ENCODE results near the gene NDUFC1.

Gene NDUFC1

DNA sequence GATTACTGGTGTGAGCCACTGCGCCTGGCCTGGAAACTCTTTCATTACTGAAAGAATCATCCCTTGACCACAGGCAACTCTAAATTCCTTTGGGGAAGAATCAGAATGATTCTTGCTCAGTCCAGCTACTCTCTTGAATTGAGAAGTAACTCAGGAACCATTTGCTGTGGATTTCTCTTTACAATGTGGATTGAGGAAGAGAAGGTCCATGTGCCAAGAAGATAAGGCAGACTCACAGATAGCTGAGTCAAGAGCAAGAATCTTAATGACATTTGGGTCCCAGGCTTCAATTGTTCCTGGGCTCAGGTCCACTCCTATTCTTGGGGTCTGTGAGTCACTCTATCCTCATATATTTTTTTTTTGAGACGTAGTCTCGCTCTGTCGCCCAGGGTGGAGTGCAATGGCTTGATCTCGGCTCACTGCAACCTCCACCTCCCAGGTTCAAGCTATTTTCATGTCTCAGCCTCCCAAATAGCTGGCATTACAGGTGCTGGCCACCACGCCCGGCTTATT, 16.0 kb downstream of the NDUFC1 start:
- Histone ChIP-seq H2AK5ac (ENCODE audit: low read length, severe bottlenecking) (no peak overlapping the region), H2BK5ac (ENCODE audit: low read depth, low read length, poor library complexity, severe bottlenecking) (no peak overlapping the region), H3K14ac (ENCODE audit: low read length in 2 of 2) (no peak overlapping the region), H3K9ac (ENCODE audit: low read length) (no peak overlapping the region), H3K18ac (ENCODE audit: low read depth in 1 of 2, low read length in 2 of 2) (no peak overlapping the region), H2BK15ac (ENCODE audit: low read depth, poor library complexity, severe bottlenecking) (no peak overlapping the region), H3K9me3 (ENCODE audit: control insufficient read depth, low read length) (no peaks in the 10 kb centered on the region), H3K27me3 (ENCODE audit: control insufficient read depth in 1 of 2, insufficient read depth in 1 of 2, low read length in 2 of 2) (no peaks in the 10 kb centered on the region), H3K27ac (ENCODE audit: low read length, poor library complexity, severe bottlenecking) (no peak overlapping the region), H3K36me3 (ENCODE audit: control insufficient read depth in 1 of 2, insufficient read depth in 2 of 2, low read depth in 1 of 2, low read length in 2 of 2) (peaks cover 8 to 25% of the 10 kb centered on the region in 2 experiments), H3K23ac (ENCODE audit: low read length in 2 of 2) (no peak overlapping the region), H3K4me1 (ENCODE audit: control insufficient read depth, insufficient read depth, low read depth, low read length) (no peaks in the 10 kb centered on the region), H2BK120ac (ENCODE audit: low read depth, low read length) (no peak overlapping the region), H3K4me2 (ENCODE audit: low read length, poor library complexity, severe bottlenecking) (no peak overlapping the region), H2AFZ (ENCODE audit: low read depth, low read length) (no peak overlapping the region), H3K4ac (ENCODE audit: low read depth in 1 of 2, low read length in 2 of 2) (no peak overlapping the region), H3K79me1 (replicated peaks; ENCODE audit: low read length, poor library complexity, severe bottlenecking) (no peaks in the 10 kb centered on the region), H4K8ac (ENCODE audit: low read length) (no peak overlapping the region), H2BK12ac (ENCODE audit: low read length in 2 of 2) (no peak overlapping the region), H4K91ac (ENCODE audit: low read length) (no peak overlapping the region), H3K4me3 (ENCODE audit: insufficient read depth in 1 of 2, low read depth in 1 of 2, low read length in 2 of 2) (no peak overlapping the region)
- DNase-seq, result no peak
- 93% methylated on average over 6 of the region's 7 CpGs for WGBS

- Histone ChIP-seq H4K8ac (ENCODE audit: low read length) (no peak overlapping the region), H2BK5ac (ENCODE audit: low read depth, low read length, poor library complexity, severe bottlenecking) (no peak overlapping the region), H2AFZ (ENCODE audit: low read depth, low read length) (no peak overlapping the region), H3K4me3 (ENCODE audit: insufficient read depth in 1 of 2, low read depth in 1 of 2, low read length in 2 of 2) (no peak overlapping the region), H4K91ac (ENCODE audit: low read length) (no peak overlapping the region), H3K18ac (ENCODE audit: low read depth in 1 of 2, low read length in 2 of 2) (no peak overlapping the region), H2BK120ac (ENCODE audit: low read depth, low read length) (no peak overlapping the region), H2BK12ac (ENCODE audit: low read length in 2 of 2) (no peak overlapping the region), H3K14ac (ENCODE audit: low read length in 2 of 2) (no peak overlapping the region), H3K79me1 (replicated peaks; ENCODE audit: low read length, poor library complexity, severe bottlenecking) (peaks cover 4% of the 10 kb centered on the region), H3K9ac (ENCODE audit: low read length) (no peak overlapping the region), H3K27ac (ENCODE audit: low read length, poor library complexity, severe bottlenecking) (no peak overlapping the region), H2BK15ac (ENCODE audit: low read depth, poor library complexity, severe bottlenecking) (no peak overlapping the region), H2AK5ac (ENCODE audit: low read length, severe bottlenecking) (no peak overlapping the region), H3K4me1 (ENCODE audit: control insufficient read depth, insufficient read depth, low read depth, low read length) (peaks cover 7% of the 10 kb centered on the region), H3K9me3 (ENCODE audit: control insufficient read depth, low read length) (no peaks in the 10 kb centered on the region), H3K4me2 (ENCODE audit: low read length, poor library complexity, severe bottlenecking) (no peak overlapping the region), H3K36me3 (ENCODE audit: control insufficient read depth in 1 of 2, insufficient read depth in 2 of 2, low read depth in 1 of 2, low read length in 2 of 2) (no peaks in the 10 kb centered on the region), H3K27me3 (ENCODE audit: control insufficient read depth in 1 of 2, insufficient read depth in 1 of 2, low read length in 2 of 2) (peaks cover 0 to 3% of the 10 kb centered on the region in 2 experiments), H3K23ac (ENCODE audit: low read length in 2 of 2) (no peak overlapping the region), H3K4ac (ENCODE audit: low read depth in 1 of 2, low read length in 2 of 2) (no peak overlapping the region)
- peak; percentile 16 for DNase-seq
Measured at GRCh38 chr4:139282721-139283075, 19.6 kb downstream of the NDUFC1 start.

DNA sequence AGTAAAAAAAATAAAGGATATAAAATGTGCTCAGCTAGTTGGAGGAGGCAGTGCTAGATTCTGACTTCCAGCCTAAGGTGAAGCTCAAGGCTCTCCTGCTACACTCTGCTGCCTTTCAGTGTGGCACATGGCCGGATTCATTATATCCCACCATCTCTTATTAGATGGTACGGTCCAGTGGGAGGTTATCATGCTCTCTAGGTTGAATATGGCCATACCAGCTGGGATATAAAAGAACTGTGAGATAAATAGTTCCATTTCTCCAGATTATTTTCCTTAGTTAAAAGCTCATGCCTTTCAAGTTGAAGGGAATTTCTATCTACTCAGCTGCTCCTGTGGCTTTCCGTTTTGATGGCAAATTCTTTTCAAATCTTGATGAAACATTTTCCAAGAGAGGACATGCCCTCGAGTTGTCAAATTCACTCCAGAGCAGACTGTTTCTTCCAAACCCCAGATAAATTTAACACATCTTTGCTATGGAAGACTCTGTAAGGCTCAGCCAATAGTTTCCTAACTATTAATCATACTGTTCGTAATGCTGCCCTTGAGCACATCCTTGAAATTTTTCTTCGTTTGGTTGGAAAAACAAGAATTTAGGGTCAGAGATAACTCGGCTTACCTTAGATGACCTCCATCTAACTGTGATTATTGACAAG, 20.1 kb downstream of the NDUFC1 start:
- Histone ChIP-seq H4K8ac (ENCODE audit: low read length) (no peak overlapping the region), H3K4me2 (ENCODE audit: low read length, poor library complexity, severe bottlenecking) (no peak overlapping the region), H3K4ac (ENCODE audit: low read depth in 1 of 2, low read length in 2 of 2) (no peak overlapping the region), H3K9ac (ENCODE audit: low read length) (no peak overlapping the region), H3K27ac (ENCODE audit: low read length, poor library complexity, severe bottlenecking) (no peak overlapping the region), H2AK5ac (ENCODE audit: low read length, severe bottlenecking) (no peak overlapping the region), H2AFZ (ENCODE audit: low read depth, low read length) (no peak overlapping the region), H3K4me1 (ENCODE audit: control insufficient read depth, insufficient read depth, low read depth, low read length) (peaks cover 7% of the 10 kb centered on the region), H3K27me3 (ENCODE audit: control insufficient read depth in 1 of 2, insufficient read depth in 1 of 2, low read length in 2 of 2) (peaks cover 0 to 3% of the 10 kb centered on the region in 2 experiments), H3K23ac (ENCODE audit: low read length in 2 of 2) (no peak overlapping the region), H3K36me3 (ENCODE audit: control insufficient read depth in 1 of 2, insufficient read depth in 2 of 2, low read depth in 1 of 2, low read length in 2 of 2) (no peaks in the 10 kb centered on the region), H4K91ac (ENCODE audit: low read length) (no peak overlapping the region), H3K14ac (ENCODE audit: low read length in 2 of 2) (no peak overlapping the region), H3K9me3 (ENCODE audit: control insufficient read depth, low read length) (no peaks in the 10 kb centered on the region), H2BK12ac (ENCODE audit: low read length in 2 of 2) (no peak overlapping the region), H3K18ac (ENCODE audit: low read depth in 1 of 2, low read length in 2 of 2) (no peak overlapping the region), H2BK15ac (ENCODE audit: low read depth, poor library complexity, severe bottlenecking) (no peak overlapping the region), H3K79me1 (replicated peaks; ENCODE audit: low read length, poor library complexity, severe bottlenecking) (peaks cover 4% of the 10 kb centered on the region), H3K4me3 (ENCODE audit: insufficient read depth in 1 of 2, low read depth in 1 of 2, low read length in 2 of 2) (no peak overlapping the region), H2BK120ac (ENCODE audit: low read depth, low read length) (no peak overlapping the region), H2BK5ac (ENCODE audit: low read depth, low read length, poor library complexity, severe bottlenecking) (no peak overlapping the region)
- peak; percentile 10 for DNase-seq
- WGBS, result 68% methylated on average over 5 of the region's 7 CpGs

DNA sequence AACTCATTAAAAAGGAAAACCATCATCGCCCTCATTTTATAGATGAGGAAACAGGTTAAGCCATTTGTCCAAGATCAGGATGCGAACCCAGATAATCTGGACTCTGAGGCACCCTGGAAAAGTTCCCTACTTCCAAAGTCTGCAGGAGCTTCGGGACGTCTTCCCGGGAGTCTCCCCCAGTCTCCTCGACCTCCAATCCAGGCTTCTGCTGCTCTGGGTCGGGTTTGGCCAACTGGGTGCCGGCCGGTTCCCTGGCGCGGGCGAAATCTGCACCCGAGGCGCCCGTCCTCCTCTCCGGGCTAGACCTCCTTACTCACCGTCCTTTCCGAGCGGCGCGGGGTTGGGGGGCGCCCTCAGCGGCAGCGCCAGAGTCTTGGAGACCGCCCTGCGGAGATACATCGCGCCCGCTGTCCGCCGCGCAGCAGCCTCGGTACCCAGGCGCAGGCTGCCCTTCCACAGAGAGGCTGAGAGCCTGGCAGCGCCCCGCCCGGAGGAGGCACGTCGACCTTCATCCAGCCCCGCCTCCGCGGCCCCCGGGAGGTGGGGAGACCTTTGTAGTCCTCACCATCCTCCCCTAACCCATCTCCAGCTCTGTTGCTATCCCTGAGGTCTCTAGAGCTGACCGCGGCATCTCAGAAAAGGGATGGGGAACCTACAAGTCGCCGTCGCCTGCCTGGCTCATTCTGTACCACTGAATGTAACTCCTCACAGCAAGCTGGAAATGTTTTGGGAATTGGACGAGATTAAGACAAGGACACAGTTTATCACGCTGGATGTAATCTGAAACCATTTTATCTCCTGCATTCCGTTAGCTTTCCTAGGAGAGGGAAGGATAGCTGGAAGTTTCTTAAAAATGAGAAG, 22.3 kb downstream of the NDUFC1 start, which contains the start of gene MGARP:
Gene MGARP, minus strand, starts transcription at position 466 of the 861 bp plus-strand sequence. Its CDS starts 67 bp downstream, at position 399.
- WGBS, result 5% methylated on average over 51 of the region's 51 CpGs
- Histone ChIP-seq H4K91ac (ENCODE audit: low read length) (peak within 1 kb of the TSS; percentile 50), H3K4ac (ENCODE audit: low read depth in 1 of 2, low read length in 2 of 2) (no peak within 1 kb of the TSS), H3K4me1 (ENCODE audit: control insufficient read depth, insufficient read depth, low read depth, low read length) (peaks cover 7% of the 10 kb centered on the region), H3K36me3 (ENCODE audit: control insufficient read depth in 1 of 2, insufficient read depth in 2 of 2, low read depth in 1 of 2, low read length in 2 of 2) (no peaks in the 10 kb centered on the region), H2BK5ac (ENCODE audit: low read depth, low read length, poor library complexity, severe bottlenecking) (no peak within 1 kb of the TSS), H2BK12ac (ENCODE audit: low read length in 2 of 2) (peak within 1 kb of the TSS in 1 of 2 experiments; percentile 15), H3K23ac (ENCODE audit: low read length in 2 of 2) (peak within 1 kb of the TSS in 1 of 2 experiments; percentile 14), H3K27ac (ENCODE audit: low read length, poor library complexity, severe bottlenecking) (no peak within 1 kb of the TSS), H3K4me2 (ENCODE audit: low read length, poor library complexity, severe bottlenecking) (peak within 1 kb of the TSS; percentile 86), H2BK15ac (ENCODE audit: low read depth, poor library complexity, severe bottlenecking) (peak within 1 kb of the TSS; percentile 66), H3K9ac (ENCODE audit: low read length) (peak within 1 kb of the TSS; percentile 53), H3K9me3 (ENCODE audit: control insufficient read depth, low read length) (no peaks in the 10 kb centered on the region), H3K14ac (ENCODE audit: low read length in 2 of 2) (no peak within 1 kb of the TSS), H3K18ac (ENCODE audit: low read depth in 1 of 2, low read length in 2 of 2) (peak within 1 kb of the TSS in 1 of 2 experiments; percentile 28), H3K79me1 (replicated peaks; ENCODE audit: low read length, poor library complexity, severe bottlenecking) (peaks cover 4% of the 10 kb centered on the region), H2BK120ac (ENCODE audit: low read depth, low read length) (peak within 1 kb of the TSS; percentile 27), H3K27me3 (ENCODE audit: control insufficient read depth in 1 of 2, insufficient read depth in 1 of 2, low read length in 2 of 2) (peaks cover 0 to 3% of the 10 kb centered on the region in 2 experiments), H4K8ac (ENCODE audit: low read length) (peak within 1 kb of the TSS; percentile 92), H3K4me3 (ENCODE audit: insufficient read depth in 1 of 2, low read depth in 1 of 2, low read length in 2 of 2) (peak within 1 kb of the TSS; percentile 60 to 82), H2AFZ (ENCODE audit: low read depth, low read length) (peak within 1 kb of the TSS; percentile 24), H2AK5ac (ENCODE audit: low read length, severe bottlenecking) (no peak within 1 kb of the TSS)
- peak; percentile 51 for DNase-seq
